IPS DF 4.7 (cell line): ENCODE data around the gene FAM222A.

ENCODE experiments used
- DNase-seq: peaks from one replicate; pipeline ENCODE4 v3.0.0-alpha.2; 2013; ENCODE audit warnings: low spot score; ENCODE audit errors: extremely low read depth

The FAM222A gene

DNA sequence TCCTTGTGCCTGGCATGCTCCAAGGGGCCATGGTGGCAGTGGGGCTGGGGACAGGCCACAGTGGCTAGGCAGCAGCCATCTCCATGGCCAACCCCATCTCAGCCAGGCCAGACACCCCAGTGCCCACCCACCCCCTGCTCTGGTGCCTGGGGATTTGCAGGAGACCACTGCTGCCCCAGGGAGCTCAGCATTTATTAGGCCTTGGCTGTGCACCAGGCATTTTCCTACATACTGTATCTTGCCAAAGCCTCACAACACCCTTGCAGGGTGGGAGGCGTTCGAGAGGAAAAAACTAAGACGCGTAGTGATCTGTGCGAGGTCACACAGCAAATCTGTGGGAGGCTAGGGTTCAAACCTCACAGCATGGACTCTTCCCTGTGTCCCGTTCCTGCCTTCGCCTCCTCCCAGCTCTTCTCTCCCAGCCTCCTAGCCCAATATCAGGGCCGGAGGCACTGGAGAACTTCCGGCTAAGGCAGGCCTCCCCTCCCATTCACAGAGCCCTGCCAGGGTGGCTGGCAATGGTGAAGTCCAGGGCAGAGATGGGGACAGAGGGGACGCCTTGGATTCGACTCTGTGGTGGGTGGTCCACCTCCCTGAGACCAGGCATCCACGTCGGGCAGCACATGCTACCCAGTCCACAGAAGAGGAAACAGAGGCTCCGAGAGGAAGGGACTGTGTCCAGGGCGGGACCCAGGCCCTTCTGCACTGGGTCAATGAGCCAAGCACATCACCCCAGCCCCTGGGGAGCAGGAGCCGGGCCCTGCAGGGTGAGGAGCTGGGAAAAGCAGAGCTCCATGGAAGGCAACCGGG is 57.4 kb downstream of the FAM222A start:
- no peak for DNase-seq

DNA sequence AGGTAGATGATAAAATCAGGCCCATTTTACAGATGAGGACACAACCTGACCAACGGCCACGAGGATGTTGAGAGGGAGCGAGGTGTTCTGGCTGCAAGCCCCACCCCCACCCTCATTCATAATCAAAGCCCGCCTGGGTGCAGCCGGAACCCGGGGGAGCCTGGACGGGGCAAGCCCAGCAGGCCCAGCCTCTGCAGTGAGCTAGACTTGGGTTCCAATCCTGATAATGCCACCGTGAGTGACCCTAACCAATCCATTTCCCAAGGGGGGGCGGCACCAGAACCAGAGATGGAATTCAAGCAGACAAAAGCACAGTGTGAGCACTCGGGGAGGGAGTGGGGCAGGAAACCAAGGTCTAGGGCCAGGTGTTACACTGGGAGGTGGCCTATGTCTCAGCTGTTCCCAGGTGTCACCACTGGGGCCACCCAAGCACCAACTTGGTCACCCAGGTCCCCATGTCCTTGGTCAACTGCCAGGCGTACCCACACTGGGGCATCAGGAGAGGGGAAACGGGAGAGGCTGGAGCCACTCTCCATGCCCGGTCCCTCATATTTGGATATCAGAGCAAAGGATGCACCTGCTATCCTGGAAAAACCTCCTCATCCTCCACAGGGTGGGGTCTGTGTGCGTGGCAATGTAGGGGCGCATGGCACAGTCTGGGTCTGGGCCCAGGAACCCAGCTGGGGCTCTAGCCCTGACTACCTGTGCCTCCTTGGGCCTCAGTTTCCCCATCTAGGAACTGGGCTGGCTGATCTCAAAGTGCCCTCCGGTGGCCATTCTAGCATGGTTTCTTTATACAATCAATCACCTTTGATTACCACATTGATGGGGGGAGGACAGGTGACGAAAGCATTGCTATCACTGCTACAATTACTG is 58.4 kb downstream of the FAM222A start:
- no peak for DNase-seq

DNA sequence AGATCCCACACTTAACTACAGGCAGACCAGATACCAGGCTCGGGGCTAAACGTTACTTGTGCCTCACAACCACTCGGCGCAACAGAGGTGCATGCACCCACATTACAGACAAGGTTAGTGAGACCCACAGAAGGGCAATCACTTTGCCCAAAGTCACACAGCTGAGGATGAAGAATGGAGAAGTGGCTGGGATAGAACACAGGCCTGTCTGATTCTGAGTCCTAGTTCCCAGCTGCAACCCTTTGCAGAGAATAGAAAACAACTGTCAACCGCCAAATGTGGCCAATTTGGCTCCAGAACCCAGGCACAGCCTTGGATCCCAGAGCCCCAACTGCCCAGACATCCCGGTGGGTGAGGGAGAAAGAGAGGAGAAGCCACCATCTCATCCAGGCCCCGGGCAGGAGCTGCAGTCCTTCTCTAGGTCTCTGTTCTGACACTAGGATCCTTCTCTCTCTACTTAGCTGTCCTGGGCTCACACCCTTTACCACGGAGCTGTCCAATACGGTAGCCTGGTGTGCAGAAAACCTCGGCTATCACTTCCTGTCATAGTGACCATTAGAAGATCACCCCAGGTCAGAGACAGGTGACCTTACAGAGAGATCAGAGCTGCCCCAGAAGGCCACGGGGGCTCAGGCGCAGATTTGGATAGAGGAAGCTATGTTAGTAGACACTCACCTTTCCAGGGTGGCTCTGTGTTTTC is 59.1 kb downstream of the FAM222A start:
- no peak for DNase-seq

DNA sequence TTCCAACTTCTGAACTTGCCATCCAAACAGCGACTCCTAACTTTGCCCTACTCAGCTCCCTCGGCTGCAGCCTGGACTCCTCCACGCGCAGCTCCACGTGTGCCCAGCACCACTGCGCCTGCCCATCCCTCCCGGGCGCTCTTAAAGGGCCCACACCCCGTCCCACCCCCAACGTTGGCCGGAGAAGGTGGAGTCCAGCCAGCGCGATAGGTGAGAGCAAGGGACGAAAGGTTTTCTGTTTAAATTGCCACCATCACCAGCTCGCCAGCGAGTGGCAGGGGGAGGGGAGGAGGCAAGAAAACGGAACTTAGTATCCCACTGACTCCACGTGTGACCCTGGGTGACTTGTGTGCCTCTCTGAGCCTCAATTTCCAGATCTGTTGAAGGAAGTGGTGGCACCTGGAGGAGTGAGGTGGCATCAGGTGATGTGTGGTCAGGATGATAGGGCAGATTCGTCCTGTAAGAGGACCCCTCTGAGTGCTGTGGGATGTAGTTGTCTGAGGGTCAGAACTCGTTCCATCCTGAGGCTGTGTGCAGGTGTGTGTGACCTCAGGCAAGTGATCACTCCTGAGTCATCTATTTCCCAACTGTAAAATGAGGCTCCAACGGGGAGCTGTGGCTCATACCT is 59.9 kb downstream of the FAM222A start:
- DNase-seq = no peak

GRCh38 chr12:109775172-109775881 is 61.7 kb downstream of the FAM222A start:
- DNase-seq = no peak

DNA sequence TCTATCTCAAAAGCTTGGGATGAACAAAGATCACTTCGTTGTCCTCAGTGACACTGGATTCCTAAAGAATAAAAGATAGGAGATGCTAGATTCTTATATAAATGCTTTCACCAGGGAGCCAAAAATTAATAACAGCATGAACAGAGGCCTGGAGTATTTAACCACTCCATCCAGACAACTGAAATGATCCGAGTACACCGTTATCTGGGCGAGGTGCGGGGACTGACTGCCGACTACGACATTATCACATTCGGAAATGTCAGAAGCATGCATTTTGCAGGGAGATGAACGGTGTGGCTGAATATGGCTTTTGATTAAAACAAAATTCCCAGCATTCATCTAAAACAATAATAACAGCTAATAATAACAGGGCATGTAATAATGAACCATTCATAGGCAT is 63.0 kb downstream of the FAM222A start:
- DNase-seq = no peak

DNA sequence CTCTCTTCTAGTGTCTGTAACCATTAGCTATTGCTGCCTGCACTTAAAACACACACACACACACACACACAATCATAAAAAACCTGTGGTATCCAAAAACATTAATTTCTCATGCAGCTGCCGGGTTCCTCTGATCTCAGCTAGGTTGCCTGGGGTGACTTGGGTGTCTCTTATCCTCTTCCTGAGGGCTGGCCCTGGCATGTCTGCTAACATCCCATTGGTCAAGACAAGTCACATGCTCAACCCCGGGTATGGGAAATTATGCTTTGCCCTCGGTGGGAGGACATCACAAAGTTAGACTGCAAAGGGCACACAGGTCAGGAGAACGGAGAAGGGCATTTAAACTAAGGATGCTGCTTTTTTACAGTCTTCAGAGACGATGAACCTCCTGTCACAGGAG is 63.9 kb downstream of the FAM222A start:
- DNase-seq = no peak

- DNase-seq = no peak
Observed at GRCh38 chr12:109778684-109779083, 65.1 kb downstream of the FAM222A start.

GRCh38 chr12:109779382-109779781 is 65.8 kb downstream of the FAM222A start:
- DNase-seq = no peak

- no peak for DNase-seq
Observed at GRCh38 chr12:109781668-109782325, 68.2 kb downstream of the FAM222A start.

- no peak for DNase-seq
Observed at GRCh38 chr12:109782326-109782703, 68.7 kb downstream of the FAM222A start.

DNA sequence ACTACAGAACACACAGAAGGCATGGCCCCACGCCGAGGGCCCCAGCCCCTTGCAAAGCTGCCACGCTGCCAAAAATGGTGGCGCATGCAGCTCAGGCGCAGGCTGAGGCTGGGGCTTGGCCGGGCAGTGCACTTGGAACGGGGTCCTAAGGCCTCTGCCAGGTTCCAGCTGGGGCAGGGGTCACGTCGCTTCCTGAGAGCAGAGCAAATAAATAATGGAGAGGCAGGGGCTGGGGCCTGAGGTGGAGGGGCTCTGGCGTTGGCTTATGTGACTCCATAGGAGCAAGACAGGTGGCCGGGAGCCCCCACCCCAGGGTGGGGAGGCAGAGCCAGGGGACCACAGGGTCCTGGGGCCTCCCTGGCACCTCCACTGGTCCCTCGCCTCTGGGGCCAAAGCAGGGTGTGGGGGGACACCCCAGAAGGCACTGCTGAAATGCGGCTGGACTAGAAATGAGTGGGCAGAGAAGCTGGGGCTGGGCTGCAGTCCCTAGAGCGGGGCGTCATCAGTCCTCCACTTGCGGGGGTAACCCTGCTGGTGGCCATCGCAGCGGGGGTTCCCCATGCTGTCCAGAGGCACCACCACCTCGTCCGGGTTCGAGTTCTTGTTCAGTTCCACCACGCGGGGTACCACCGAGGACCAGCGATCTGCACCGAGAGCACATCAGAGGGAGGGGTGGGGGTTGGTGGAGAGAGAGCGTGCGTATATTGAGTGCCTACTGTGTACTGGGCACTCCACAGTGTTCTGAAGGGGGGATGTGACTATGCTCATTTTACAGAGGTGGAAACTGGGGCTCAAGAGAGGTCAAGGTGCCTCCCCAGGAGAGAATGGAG is 69.7 kb downstream of the FAM222A start:
- no peak for DNase-seq

DNA sequence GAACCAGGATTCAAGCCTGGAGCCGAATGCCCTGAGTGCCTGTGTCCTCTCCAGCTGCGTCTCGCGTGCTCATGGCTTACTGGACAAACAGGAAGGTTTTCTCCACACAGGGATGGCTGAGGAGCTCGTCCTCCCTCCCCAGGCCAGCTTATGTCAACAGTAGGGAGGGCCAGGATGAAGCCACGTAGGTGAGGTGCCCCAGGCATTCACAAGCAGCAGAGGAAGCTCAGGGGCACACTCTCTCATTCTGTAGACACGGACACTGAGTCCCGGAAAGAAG is 70.3 kb downstream of the FAM222A start:
- DNase-seq = no peak

GRCh38 chr12:109785854-109786253 is 72.2 kb downstream of the FAM222A start:
- DNase-seq = no peak

DNA sequence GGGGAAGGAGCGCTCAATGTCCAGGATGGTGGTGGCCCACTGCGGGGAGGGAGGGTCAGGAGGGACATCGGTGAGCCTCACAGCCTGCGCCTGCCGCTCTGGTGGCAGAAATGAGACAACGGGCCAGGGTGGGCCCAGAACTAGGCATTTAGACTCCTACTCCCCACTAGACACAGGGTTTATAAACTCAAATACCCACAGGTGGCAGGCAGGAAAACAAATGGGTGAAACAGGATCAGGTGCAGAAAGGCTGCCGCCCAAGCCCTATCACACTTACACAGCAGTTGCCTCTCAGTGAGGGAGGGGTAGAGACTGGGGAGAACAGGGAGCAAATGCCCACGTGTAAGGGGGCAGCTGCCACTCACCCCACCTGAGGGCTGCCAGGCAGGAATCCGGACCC is 73.2 kb downstream of the FAM222A start:
- DNase-seq = no peak

- DNase-seq = no peak
Observed at GRCh38 chr12:109789526-109790048, 76.0 kb downstream of the FAM222A start.

DNA sequence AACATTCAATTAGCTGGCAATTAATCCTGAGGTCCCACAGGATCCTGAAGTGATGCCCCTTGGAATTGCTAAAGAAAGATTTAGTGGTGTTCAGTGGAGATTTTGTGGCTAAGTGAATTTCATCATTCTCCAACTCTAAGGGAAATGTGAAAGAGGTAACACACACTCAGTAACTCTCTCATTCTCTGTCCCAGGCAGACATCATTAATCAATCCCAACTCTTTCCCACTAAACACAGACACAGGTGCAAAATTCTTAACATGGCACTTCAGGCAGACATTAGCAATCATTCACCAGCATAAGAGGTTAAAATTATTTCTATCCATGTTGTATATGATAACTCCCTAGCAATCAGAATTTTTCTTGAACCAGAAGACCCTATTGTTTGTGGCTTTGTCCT is 79.4 kb downstream of the FAM222A start:
- no peak for DNase-seq

- DNase-seq = no peak
Observed at GRCh38 chr12:109793411-109793810, 79.8 kb downstream of the FAM222A start.

DNA sequence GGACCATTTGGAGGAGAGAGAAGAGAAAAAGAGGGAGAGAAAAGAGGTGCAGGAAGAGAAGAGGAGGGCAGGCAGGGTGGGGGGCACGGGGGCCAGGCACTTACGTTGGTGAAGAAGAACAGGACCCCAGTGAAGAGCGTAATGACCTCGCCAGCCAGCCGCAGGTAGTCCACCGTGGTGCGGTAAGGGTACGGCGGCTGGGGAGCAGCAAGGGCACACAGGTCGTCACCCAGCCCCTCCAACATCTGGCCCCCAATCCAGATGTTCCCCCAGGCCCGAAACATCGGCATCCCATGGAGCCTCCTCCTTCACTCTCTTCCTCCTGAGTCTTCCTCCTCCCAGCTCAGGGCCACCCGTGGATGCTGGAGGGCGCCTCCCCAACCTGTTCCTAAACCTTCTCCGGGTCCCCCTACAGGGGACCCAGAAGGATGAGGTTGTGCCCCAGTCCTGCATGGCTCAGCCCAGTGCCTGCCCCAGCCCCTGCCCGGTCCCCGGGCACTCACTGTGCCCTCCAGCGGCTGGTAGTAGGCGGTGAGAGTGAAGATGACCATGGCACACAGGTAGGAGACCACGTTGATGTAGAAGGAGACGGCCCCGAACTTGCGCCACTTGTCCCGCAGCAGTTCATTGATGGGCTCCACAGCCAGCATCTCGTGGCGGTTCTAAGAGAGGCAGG is 80.3 kb downstream of the FAM222A start:
- DNase-seq = no peak
